ENCODE measurements around the gene AATF.
"Not testable (repeated sequence)": the region's sequence is repeated elsewhere in the genome, so short reads cannot be mapped to it uniquely, and the experiment has no call there.

Gene AATF

DNA sequence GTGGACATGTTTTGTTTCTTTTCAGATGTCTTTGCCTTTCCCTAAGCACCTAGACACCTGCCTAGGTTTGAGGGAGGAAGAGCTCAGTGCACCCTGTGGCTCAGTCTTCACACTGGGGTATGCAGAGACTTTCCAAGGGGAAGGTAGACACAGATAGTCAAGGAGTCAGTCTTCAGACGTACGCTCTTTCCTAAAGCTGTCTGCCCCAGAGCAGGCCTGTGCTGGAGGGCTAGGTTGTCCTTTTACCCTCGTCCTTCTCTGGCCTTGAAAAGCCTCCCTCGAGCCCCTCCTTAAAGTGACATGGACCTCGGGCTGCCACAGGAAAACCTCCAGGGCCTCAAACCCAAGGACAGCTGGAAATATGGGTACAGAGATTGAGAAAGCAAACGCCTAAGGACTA, 103.7 kb downstream of the AATF start:
- no peak for DNase-seq

GRCh38 chr17:37054894-37055293, 106.1 kb downstream of the AATF start:
- DNase-seq = no peak

DNA sequence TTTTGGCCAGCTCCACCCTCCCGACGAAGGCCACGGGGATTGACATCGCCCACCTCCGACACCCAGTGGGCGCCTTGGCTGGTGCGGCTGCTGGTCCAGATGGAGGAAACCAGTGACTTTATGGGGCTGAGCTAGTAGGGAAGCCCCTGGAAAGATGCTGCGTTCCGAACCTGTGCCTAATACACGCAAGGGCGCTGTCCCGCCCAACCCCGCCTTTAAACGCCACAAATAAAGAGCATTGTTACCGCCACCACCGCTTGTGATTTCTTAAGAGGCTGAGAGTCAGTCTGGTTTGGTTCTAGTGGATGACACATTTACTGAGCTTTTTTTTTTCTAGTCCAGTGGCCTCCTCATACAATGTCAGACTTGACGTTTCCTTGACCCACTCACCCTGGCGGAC, 107.9 kb downstream of the AATF start:
- no peak for DNase-seq

DNA sequence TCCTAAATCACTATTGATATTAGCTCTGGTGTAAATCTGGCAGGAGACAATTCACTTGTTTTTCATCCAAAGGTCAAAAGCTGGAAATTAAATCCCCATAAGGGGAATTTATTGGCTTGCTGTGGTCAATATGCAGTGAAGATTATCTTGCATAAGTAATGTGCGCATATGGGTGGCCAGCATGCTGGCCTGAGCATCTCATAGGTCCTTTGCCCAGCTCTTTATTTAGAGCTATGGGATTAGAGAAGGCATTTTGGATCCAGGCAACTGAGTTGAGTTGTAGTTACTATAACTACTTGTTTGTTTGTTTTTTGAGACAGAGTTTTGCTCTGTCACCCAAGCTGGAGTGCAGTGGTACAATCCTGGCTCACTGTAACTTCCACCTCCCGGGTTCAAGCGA, 110.7 kb downstream of the AATF start:
- no peak for DNase-seq

GRCh38 chr17:37060094-37060493, 111.3 kb downstream of the AATF start:
- no peak for DNase-seq

DNA sequence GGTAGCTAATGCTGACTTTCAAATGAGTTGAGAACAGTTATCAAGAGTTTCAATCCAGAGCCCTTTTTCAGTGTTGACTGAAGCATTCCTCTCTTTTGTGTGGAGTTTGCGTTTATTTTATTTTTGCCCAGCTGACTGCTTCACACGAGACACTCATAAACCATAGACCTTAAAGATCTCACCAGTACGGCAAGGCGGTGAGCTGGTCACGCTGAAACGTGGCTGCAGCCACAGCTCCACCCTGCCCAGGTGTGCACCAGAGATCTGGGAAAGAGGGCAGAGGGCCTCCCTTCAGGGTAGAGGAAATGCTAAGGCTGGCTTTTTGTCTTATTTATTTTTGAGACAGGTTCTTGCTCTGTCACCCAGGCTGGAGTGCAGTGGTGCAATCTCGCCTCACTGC, 112.2 kb downstream of the AATF start:
- DNase-seq = no peak

DNA sequence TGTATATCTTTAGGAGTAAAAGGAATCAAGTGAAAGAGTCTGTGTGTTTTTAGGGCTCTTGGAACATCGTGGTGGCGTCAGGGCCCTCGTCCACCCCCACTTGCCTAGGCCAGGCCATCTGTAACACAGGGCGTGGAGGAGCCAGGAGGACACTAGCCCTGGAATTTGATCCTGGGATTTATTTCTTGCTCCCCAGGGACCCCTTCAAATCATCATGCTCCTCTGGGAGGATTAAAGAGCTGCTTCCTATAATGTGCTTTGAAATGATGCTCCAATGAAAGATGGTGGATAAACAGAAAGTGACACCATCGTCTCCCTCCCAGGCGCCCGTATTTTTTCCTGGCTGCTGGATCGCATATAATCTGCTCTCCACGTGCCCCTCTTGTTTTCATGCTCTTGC, 113.3 kb downstream of the AATF start:
- no peak for DNase-seq

GRCh38 chr17:37064206-37064605, 115.5 kb downstream of the AATF start:
- no peak for DNase-seq

DNA sequence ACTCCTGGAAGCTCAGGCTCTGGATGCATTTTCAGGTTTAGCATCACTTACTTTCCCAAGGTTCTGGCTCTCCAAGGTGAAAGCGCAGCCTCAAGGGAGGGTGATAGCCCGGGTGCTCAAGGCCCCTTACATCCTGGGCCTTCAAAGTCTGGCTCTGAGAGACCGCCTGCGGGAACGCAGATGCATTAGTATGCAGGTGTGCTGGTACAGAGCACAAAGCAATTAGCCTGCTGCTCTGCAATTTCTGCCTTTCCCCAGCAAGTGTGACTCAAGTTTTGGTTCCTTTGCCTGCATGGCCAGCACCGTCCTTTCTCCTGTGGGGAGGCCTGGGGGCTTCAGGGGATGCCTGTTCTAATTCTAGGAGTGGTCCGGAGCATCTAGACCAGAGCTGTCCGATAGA, 116.2 kb downstream of the AATF start:
- DNase-seq = no peak

GRCh38 chr17:37065486-37066321, 117.0 kb downstream of the AATF start:
- no peak for DNase-seq

DNA sequence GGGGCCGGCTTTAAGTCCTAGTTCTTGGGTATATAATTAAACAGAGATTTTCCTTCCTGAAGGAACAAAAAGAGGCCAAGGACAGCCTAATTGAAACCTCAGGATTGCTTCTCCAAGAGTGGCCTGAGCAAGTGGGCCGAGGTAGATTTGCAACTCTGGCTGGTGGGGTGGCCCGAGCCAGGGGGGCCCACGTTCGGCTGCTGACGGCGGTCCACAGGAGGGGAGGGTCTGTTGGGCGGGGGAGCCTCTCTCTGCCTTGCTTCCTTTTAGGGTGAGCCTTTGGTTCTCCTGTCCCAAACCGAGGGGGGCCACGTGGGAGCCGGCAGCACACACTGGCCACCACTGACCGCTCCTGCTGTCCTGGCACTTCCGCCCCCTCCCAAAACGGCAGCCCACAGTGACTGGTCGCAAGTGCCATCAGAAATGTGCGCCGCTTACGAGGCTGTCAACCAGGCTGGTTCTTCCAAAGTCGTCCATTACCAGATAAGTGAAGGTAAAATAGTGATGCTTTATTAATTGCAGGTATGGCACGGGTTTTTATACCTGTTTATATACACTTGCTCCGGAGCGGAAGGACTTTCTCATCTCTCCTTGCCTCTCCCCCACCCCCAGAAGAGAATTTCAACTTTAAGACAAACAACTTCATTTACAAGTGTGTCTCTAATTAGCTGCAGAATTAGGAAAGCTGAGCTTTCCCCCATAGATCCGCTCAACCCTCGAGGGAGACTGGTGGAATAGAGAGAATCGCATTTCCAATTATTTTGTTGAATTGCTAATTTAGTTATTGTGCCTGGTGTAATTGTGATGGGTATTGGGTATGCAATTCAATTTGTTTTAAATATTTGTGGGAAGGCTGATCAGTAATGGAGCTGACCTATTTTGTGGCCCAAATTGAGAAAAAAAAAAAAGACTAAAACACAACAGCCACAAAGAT, 117.8 kb downstream of the AATF start:
- DNase-seq = no peak

DNA sequence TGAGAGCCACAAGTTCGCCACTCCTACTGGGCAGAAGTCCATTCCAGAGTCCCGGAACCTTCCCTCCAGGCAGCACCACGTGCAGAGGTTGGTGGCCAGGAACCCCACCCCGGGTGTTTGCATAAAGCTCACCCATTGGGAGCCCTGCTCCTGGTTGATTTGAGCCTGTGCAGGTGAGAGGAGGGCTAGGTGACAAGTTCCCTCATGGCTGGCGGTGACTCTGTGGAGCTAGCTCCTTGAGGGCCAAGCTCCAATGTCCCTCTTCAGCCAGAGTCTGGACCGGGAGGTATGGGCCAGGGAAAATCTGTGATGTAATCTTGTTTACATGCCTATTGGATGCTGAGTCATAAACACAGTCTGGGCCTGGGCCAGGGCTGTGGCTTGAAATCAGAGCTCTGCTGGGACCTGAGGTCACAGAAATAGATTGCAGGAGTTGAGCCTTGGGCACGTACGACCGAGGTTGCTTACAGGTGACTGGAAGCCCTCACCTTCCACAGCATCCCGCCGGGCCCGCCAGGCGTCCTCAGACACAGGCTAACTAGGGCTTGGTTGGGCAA, 118.9 kb downstream of the AATF start:
- no peak for DNase-seq

DNA sequence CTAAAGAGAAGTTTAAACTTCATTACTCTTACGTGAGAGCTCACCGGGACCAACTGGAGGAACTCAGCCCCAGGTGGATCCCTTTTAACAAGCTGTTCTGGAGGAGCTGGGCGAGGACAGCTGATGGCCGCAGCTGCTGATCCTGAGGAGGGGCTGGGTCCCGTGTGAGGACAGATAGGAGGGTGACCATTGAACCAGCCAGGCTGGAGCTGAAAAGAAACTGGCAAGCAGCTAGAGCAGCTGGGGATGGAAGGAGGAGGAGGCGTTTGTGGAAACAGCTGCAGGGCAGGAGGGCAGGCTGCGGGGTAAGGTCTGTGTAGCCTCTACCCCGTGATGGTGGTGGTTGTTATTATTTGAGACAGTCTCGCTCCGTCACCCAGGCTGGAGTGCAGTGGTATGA, 119.5 kb downstream of the AATF start:
- DNase-seq = no peak

- DNase-seq = no peak
Measured at GRCh38 chr17:37069087-37069486, 120.3 kb downstream of the AATF start.

DNA sequence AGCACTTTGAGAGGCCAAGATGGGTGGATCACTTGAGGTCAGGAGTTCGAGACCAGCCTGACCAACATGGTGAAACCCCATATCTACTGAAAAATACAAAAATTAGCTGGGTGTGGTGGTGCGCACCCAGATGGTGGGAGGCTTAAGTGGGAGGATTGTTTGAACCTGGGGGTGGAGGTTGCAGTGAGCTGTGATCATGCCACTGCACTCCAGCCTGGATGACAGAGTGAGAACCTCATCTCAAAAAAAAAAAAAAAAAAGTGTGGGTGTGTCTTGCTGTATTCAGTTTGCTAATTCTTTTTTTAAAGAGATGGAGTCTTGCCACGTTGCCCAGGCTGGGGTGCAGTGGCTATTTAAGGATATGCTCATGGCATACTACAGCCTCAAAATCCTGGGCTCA, 124.7 kb downstream of the AATF start:
- DNase-seq = not testable (repeated sequence)

DNA sequence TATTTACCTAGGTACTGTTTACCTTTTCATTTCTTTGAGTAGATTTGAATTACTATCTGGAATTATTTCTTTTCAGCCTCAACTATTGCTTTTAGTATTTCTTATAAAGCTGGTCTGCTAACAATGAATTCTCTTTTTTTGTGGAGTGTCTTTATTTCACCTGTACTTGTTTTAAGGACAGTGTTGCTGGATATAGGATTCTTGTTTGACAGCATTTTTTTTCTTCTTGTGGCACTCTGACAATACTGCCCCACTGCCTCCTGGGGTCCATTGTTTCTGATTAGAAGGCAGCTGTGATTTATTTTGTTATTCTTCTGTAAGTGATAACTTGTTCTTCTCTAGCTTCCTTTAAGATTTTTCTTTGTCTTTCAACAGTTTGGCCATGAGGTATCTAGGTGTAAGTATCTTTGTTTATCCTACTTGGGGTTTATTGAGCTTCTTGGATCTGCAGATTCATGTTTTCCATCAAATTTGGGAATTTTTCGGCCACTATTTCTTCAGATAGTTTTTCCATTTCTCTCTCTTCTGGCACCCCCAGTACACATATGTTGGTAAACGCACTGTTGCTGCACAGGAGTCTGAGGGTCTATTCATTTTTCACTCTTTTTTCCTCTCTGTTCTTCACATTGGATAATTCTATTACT, 130.4 kb downstream of the AATF start:
- no peak for DNase-seq

DNA sequence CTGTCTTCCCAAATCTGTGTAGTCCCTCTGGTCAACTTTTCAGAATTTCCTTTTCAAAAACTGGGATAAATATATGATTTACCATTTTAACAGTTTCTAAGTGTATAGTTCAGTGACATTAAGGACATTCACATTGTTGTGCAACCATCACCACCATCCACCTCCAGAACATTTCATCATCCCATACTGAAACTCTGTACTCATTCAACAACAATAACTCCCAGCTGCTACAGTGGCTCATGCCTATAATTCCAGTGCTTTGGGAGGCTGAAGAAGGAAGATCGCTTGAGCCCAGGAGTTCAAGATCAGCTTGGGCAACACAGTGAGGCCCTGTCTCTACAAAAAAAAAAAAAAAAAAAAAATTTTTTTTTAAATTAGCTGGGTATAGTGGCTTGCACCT, 131.0 kb downstream of the AATF start:
- DNase-seq = no peak

GRCh38 chr17:37081287-37081686, 132.5 kb downstream of the AATF start:
- DNase-seq = no peak

GRCh38 chr17:37082311-37082860, 133.6 kb downstream of the AATF start:
- no peak for DNase-seq

- no peak for DNase-seq
Measured at GRCh38 chr17:37082985-37083384, 134.2 kb downstream of the AATF start.

- no peak for DNase-seq
Measured at GRCh38 chr17:37083456-37083855, 134.7 kb downstream of the AATF start.

DNA sequence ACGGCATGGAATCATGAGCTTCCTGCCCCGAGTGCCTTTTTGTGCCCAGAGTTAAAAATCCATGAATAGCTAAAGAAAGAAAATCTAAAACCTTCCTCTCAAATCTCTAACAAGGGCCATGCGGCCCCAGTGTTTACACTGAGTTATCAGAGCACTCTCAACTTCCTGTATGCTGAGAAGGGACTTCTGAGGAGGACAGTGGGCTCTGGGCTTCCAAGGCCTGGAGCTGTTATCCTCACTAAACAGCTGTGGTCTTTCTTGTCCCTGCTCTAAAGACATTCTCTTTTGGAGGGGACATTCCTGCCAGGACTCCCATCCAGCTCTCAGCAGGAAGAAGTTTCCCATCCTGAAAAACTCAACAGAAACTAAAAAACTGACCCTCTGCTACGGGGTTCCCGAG, 135.6 kb downstream of the AATF start:
- DNase-seq = no peak

DNA sequence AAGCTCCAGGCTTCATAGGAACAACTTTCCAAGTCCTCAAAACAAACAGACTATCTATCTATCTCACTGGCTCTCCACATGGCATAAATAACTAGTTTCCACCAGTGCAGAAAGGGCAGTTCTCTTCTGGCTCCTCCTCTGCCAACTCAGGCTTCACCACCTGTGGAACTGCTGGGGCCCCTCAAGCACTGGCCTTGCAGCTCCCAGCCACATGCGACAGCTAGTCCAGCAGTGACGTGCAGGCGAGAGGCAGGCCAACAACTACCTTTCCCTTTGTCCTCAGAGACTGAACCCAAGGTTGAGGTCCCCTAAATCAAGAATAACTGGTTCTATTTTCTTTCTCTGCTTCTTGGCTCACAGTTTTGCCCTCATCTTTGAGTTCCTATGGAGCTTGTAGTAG, 137.6 kb downstream of the AATF start:
- DNase-seq = no peak
